ENCODE results near the gene JAG1.

Gene JAG1

DNA sequence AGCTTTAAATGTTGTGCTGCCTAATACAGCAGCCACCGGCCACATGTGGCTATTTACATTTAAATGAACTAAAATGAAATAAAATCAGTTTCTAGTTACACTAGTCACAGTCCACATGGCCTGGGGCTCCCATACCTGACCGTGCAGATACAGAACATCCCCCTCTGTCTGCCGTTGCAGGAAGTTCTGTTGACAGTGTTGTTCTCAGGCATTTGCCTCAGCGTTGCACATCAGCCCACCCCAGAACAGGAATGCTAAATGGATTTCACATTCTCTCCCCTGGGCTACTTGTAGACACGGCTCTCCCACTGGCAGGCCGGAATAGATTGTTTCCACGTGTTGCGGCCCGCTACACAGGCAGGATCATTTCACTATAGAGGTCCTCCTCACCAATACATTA is 26.3 kb downstream of the JAG1 start:
- peaks cover 17 to 44% of the 10 kb centered on the region in 2 donors for H3K4me1 ChIP-seq (ENCODE audit: control insufficient read depth in 2 of 2, insufficient read depth in 1 of 2, low read depth in 1 of 2, low read length in 2 of 2)
- no peak overlapping the region for H2BK15ac ChIP-seq (ENCODE audit: low read length)
- H2AFZ ChIP-seq (ENCODE audit: low read length): no peak overlapping the region
- no peak overlapping the region for H2BK5ac ChIP-seq (ENCODE audit: low read length)
- H3K14ac ChIP-seq (ENCODE audit: low read length): no peak overlapping the region
- peaks cover 87 to 98% of the 10 kb centered on the region in 2 donors for H3K36me3 ChIP-seq (replicated peaks in 1 of 2; ENCODE audit: control insufficient read depth in 2 of 2, insufficient read depth in 2 of 2, low read length in 2 of 2)
- no peak for DNase-seq (ENCODE audit: low spot score)
- H4K91ac ChIP-seq (ENCODE audit: low read depth, low read length, poor library complexity): no peak overlapping the region
- no peak overlapping the region for H2AK5ac ChIP-seq (ENCODE audit: low read depth, low read length)
- no peak overlapping the region for H3K9ac ChIP-seq (ENCODE audit: low read depth, low read length, poor library complexity)
- H4K8ac ChIP-seq (ENCODE audit: low read depth, low read length): no peak overlapping the region
- H2BK12ac ChIP-seq (ENCODE audit: low read length): no peak overlapping the region
- no peak overlapping the region for H3K27ac ChIP-seq (replicated peaks; ENCODE audit: low read length)
- H3K79me1 ChIP-seq (ENCODE audit: low read depth, low read length): peaks cover 3% of the 10 kb centered on the region
- no peak overlapping the region for H3K4me3 ChIP-seq (ENCODE audit: low read length in 2 of 2)
- no peak overlapping the region for H3K23ac ChIP-seq (ENCODE audit: low read depth, low read length, poor library complexity)
- H3K27me3 ChIP-seq (ENCODE audit: control insufficient read depth in 3 of 3, insufficient read depth in 3 of 3, low read depth in 1 of 3, low read length in 3 of 3): no peaks in the 10 kb centered on the region
- H3K9me3 ChIP-seq (replicated peaks in 1 of 2; ENCODE audit: control insufficient read depth in 2 of 2, insufficient read depth in 1 of 2, low read depth in 1 of 2, low read length in 2 of 2): no peaks in the 10 kb centered on the region
- no peak overlapping the region for H3K4me2 ChIP-seq (ENCODE audit: insufficient read depth, low read length, poor library complexity, severe bottlenecking)
- no peak overlapping the region for H3K18ac ChIP-seq (ENCODE audit: low read length)
- no CpG with 5 or more reads among the region's 9 CpGs for WGBS, 2 donors (ENCODE audit: extremely low coverage in 2 of 2, insufficient read length in 2 of 2, insufficient replicate concordance in 1 of 2)
- no peak overlapping the region for H2BK120ac ChIP-seq (ENCODE audit: low read depth, low read length)
- H3K4ac ChIP-seq (ENCODE audit: low read length): no peak overlapping the region

DNA sequence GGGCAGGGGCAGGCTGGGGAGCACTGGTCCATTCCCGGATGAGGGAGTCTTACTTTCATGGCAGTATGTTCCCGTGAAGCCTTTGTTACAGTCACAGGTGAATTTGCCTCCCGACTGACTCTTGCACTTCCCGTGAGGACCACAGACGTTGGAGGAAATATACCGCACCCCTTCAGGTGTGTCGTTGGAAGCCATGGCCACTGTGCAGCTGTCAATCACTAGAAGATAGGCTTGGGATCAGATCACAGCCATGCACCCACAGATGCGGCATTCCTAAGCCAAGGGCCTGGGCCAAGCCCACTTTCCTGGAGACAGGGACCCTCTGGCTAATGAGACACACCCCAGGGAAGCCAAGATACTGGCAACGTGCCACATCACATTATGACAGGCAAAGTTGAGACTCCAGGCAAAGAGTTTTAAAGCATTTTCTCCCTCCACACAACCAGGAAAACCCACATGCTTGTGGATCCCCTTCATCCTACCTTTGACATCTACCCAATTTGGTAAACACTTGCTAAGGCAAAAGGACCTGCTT is 26.8 kb downstream of the JAG1 start:
- no peaks in the 10 kb centered on the region for H3K9me3 ChIP-seq (replicated peaks in 1 of 2; ENCODE audit: control insufficient read depth in 2 of 2, insufficient read depth in 1 of 2, low read depth in 1 of 2, low read length in 2 of 2)
- peaks cover 18 to 40% of the 10 kb centered on the region in 2 donors for H3K4me1 ChIP-seq (ENCODE audit: control insufficient read depth in 2 of 2, insufficient read depth in 1 of 2, low read depth in 1 of 2, low read length in 2 of 2)
- H2AK5ac ChIP-seq (ENCODE audit: low read depth, low read length): no peak overlapping the region
- no peak overlapping the region for H4K91ac ChIP-seq (ENCODE audit: low read depth, low read length, poor library complexity)
- H2AFZ ChIP-seq (ENCODE audit: low read length): no peak overlapping the region
- H3K9ac ChIP-seq (ENCODE audit: low read depth, low read length, poor library complexity): no peak overlapping the region
- H3K27ac ChIP-seq (replicated peaks; ENCODE audit: low read length): no peak overlapping the region
- no peak for DNase-seq (ENCODE audit: low spot score)
- H3K14ac ChIP-seq (ENCODE audit: low read length): no peak overlapping the region
- no peak overlapping the region for H3K4me2 ChIP-seq (ENCODE audit: insufficient read depth, low read length, poor library complexity, severe bottlenecking)
- H3K79me1 ChIP-seq (ENCODE audit: low read depth, low read length): peaks cover 3% of the 10 kb centered on the region
- no peak overlapping the region for H3K4me3 ChIP-seq (ENCODE audit: low read length in 2 of 2)
- H2BK120ac ChIP-seq (ENCODE audit: low read depth, low read length): no peak overlapping the region
- no peak overlapping the region for H3K18ac ChIP-seq (ENCODE audit: low read length)
- no peak overlapping the region for H2BK15ac ChIP-seq (ENCODE audit: low read length)
- H3K23ac ChIP-seq (ENCODE audit: low read depth, low read length, poor library complexity): no peak overlapping the region
- no peak overlapping the region for H3K4ac ChIP-seq (ENCODE audit: low read length)
- no peak overlapping the region for H2BK12ac ChIP-seq (ENCODE audit: low read length)
- H3K36me3 ChIP-seq (replicated peaks in 1 of 2; ENCODE audit: control insufficient read depth in 2 of 2, insufficient read depth in 2 of 2, low read length in 2 of 2): peaks cover 88 to 98% of the 10 kb centered on the region in 2 donors
- H3K27me3 ChIP-seq (ENCODE audit: control insufficient read depth in 3 of 3, insufficient read depth in 3 of 3, low read depth in 1 of 3, low read length in 3 of 3): no peaks in the 10 kb centered on the region
- no CpG with 5 or more reads among the region's 9 CpGs for WGBS, 2 donors (ENCODE audit: extremely low coverage in 2 of 2, insufficient read length in 2 of 2, insufficient replicate concordance in 1 of 2)
- H4K8ac ChIP-seq (ENCODE audit: low read depth, low read length): no peak overlapping the region
- H2BK5ac ChIP-seq (ENCODE audit: low read length): no peak overlapping the region

DNA sequence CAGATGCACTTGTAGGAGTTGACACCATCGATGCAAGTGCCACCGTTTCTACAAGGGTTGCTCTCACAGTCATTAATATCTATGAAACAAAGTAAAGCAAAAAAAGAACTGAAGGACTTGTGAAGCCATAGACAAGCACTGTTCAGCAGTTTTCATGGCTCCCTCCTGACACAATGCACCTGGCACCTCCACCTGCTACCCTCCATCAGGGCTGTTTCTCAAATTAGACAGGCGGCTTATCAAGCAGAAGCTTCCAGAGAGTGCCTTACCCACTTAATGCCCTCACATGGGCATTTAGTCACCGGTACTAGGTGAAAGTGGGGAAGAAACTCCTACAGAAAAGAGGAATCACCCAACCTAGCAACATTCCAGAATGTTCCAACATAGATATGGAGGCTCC is 27.8 kb downstream of the JAG1 start:
- Histone ChIP-seq H3K18ac (ENCODE audit: low read length) (no peak overlapping the region), H3K4me1 (ENCODE audit: control insufficient read depth in 2 of 2, insufficient read depth in 1 of 2, low read depth in 1 of 2, low read length in 2 of 2) (peaks cover 18 to 32% of the 10 kb centered on the region in 2 donors), H3K4me3 (ENCODE audit: low read length in 2 of 2) (no peak overlapping the region), H2AK5ac (ENCODE audit: low read depth, low read length) (no peak overlapping the region), H3K9me3 (replicated peaks in 1 of 2; ENCODE audit: control insufficient read depth in 2 of 2, insufficient read depth in 1 of 2, low read depth in 1 of 2, low read length in 2 of 2) (no peaks in the 10 kb centered on the region), H2BK15ac (ENCODE audit: low read length) (no peak overlapping the region), H3K27ac (replicated peaks; ENCODE audit: low read length) (no peak overlapping the region), H3K14ac (ENCODE audit: low read length) (no peak overlapping the region), H3K79me1 (ENCODE audit: low read depth, low read length) (peaks cover 3% of the 10 kb centered on the region), H3K23ac (ENCODE audit: low read depth, low read length, poor library complexity) (no peak overlapping the region), H4K8ac (ENCODE audit: low read depth, low read length) (no peak overlapping the region), H2BK5ac (ENCODE audit: low read length) (no peak overlapping the region), H3K4me2 (ENCODE audit: insufficient read depth, low read length, poor library complexity, severe bottlenecking) (no peak overlapping the region), H2AFZ (ENCODE audit: low read length) (no peak overlapping the region), H3K27me3 (ENCODE audit: control insufficient read depth in 3 of 3, insufficient read depth in 3 of 3, low read depth in 1 of 3, low read length in 3 of 3) (no peaks in the 10 kb centered on the region), H3K4ac (ENCODE audit: low read length) (no peak overlapping the region), H2BK12ac (ENCODE audit: low read length) (no peak overlapping the region), H4K91ac (ENCODE audit: low read depth, low read length, poor library complexity) (no peak overlapping the region), H3K9ac (ENCODE audit: low read depth, low read length, poor library complexity) (no peak overlapping the region), H2BK120ac (ENCODE audit: low read depth, low read length) (no peak overlapping the region), H3K36me3 (replicated peaks in 1 of 2; ENCODE audit: control insufficient read depth in 2 of 2, insufficient read depth in 2 of 2, low read length in 2 of 2) (peaks cover 88 to 98% of the 10 kb centered on the region in 2 donors)
- no CpG with 5 or more reads among the region's 4 CpGs for WGBS, 2 donors (ENCODE audit: extremely low coverage in 2 of 2, insufficient read length in 2 of 2, insufficient replicate concordance in 1 of 2)
- no peak for DNase-seq (ENCODE audit: low spot score)

DNA sequence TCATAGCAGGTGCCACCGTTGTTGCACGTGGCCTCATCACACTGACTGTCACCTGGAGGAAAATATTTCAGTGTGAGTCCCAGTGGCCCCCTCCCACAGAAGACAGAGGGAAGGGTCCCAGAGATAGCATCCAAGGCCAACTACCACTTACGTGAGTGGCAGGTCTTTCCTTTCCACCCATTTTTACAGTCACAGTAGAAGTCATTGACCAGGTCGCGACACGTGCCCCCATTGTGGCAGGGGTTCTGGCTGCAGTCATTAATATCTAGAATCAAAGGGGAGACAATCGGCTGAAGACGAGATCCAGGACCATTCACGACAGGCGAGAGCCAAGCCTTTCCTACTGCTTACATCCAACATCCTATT is 28.6 kb downstream of the JAG1 start:
- H2AFZ ChIP-seq (ENCODE audit: low read length): no peak overlapping the region

More for the DNA sequence above, 28.6 kb downstream of the JAG1 start:
- no peak overlapping the region for H2BK120ac ChIP-seq (ENCODE audit: low read depth, low read length)
- no peak overlapping the region for H3K14ac ChIP-seq (ENCODE audit: low read length)
- no peak overlapping the region for H3K27ac ChIP-seq (replicated peaks; ENCODE audit: low read length)
- DNase-seq (ENCODE audit: low spot score): no peak
- H4K91ac ChIP-seq (ENCODE audit: low read depth, low read length, poor library complexity): no peak overlapping the region
- no peak overlapping the region for H3K23ac ChIP-seq (ENCODE audit: low read depth, low read length, poor library complexity)
- no peak overlapping the region for H2BK15ac ChIP-seq (ENCODE audit: low read length)
- H3K18ac ChIP-seq (ENCODE audit: low read length): no peak overlapping the region
- no CpG with 5 or more reads among the region's 10 CpGs for WGBS, 2 donors (ENCODE audit: extremely low coverage in 2 of 2, insufficient read length in 2 of 2, insufficient replicate concordance in 1 of 2)
- no peak overlapping the region for H3K4ac ChIP-seq (ENCODE audit: low read length)
- H3K4me1 ChIP-seq (ENCODE audit: control insufficient read depth in 2 of 2, insufficient read depth in 1 of 2, low read depth in 1 of 2, low read length in 2 of 2): peaks cover 20 to 27% of the 10 kb centered on the region in 2 donors
- H3K9me3 ChIP-seq (replicated peaks in 1 of 2; ENCODE audit: control insufficient read depth in 2 of 2, insufficient read depth in 1 of 2, low read depth in 1 of 2, low read length in 2 of 2): no peaks in the 10 kb centered on the region
- no peak overlapping the region for H3K4me3 ChIP-seq (ENCODE audit: low read length in 2 of 2)
- H2BK12ac ChIP-seq (ENCODE audit: low read length): no peak overlapping the region
- H3K9ac ChIP-seq (ENCODE audit: low read depth, low read length, poor library complexity): no peak overlapping the region
- H3K27me3 ChIP-seq (ENCODE audit: control insufficient read depth in 3 of 3, insufficient read depth in 3 of 3, low read depth in 1 of 3, low read length in 3 of 3): no peaks in the 10 kb centered on the region
- no peak overlapping the region for H4K8ac ChIP-seq (ENCODE audit: low read depth, low read length)
- no peak overlapping the region for H2BK5ac ChIP-seq (ENCODE audit: low read length)
- H3K4me2 ChIP-seq (ENCODE audit: insufficient read depth, low read length, poor library complexity, severe bottlenecking): no peak overlapping the region
- peaks cover 85 to 98% of the 10 kb centered on the region in 2 donors for H3K36me3 ChIP-seq (replicated peaks in 1 of 2; ENCODE audit: control insufficient read depth in 2 of 2, insufficient read depth in 2 of 2, low read length in 2 of 2)
- no peak overlapping the region for H2AK5ac ChIP-seq (ENCODE audit: low read depth, low read length)
- H3K79me1 ChIP-seq (ENCODE audit: low read depth, low read length): peaks cover 3% of the 10 kb centered on the region

Measured in neuronal stem cell (in vitro differentiated cells).